ENCODE data around the gene RHOT2.

DNA sequence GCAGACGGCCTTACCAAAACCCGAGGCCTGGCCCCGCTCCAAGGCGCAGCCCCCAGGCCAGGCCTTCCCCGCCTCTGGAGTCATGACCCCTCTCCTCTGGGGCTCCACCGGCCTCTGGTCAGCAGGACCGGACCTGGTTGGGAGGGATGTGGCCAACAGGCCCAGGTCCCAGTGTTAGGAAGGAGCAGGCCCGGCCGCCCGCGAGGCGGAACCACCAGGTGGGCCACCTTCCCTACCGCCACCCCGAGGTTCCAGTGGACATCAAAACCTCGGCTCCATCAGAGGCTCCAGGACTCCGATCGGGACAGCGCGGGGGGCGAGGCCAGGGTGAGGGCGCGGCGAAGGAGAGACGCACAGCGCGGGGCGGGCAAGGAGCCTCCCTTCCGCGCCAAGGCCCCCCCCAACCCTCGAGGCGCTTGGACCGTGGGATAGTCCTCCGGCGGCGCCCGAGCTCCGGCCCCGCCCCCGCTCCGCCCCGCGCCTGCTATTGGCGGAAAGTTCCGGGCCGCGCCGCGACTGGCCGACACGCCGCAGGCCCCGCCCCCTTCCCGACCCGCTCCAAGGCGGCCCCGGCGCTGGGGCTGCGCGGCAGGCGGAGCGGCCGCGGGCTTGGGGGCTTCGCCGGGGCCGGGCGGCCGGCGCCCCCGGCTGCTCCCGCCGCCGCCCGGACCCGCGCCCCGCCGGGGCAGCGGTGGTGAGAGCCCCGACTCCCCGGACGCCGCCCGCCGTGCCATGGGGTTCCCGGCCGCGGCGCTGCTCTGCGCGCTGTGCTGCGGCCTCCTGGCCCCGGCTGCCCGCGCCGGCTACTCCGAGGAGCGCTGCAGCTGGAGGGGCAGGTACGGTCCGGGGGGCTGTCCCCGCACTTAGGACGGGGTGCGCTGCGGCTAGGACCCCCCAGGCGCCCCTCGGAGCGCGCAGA lies 46.9 kb downstream of the RHOT2 start, which contains the start of gene METRN:
- TF ChIP-seq, protein P1, sequence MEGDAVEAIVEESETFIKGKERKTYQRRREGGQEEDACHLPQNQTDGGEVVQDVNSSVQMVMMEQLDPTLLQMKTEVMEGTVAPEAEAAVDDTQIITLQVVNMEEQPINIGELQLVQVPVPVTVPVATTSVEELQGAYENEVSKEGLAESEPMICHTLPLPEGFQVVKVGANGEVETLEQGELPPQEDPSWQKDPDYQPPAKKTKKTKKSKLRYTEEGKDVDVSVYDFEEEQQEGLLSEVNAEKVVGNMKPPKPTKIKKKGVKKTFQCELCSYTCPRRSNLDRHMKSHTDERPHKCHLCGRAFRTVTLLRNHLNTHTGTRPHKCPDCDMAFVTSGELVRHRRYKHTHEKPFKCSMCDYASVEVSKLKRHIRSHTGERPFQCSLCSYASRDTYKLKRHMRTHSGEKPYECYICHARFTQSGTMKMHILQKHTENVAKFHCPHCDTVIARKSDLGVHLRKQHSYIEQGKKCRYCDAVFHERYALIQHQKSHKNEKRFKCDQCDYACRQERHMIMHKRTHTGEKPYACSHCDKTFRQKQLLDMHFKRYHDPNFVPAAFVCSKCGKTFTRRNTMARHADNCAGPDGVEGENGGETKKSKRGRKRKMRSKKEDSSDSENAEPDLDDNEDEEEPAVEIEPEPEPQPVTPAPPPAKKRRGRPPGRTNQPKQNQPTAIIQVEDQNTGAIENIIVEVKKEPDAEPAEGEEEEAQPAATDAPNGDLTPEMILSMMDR (IDR thresholded peaks at IDR 0.05) = no peak
- no peak for TF ChIP-seq EZH2 (IDR thresholded peaks at IDR 0.05)
- TF ChIP-seq EZH2phosphoT487 (IDR thresholded peaks at IDR 0.05) = no peak

All from neural progenitor cell (in vitro differentiated cells).